Stimulated activated CD4-positive, alpha-beta T cell treated with anti-CD3 and anti-CD28 coated beads, Interleukin-12 subunit alpha, Interleukin-12 subunit beta, amount 100 ng/mL, for 24 hours (primary cell): ENCODE measurements around the gene TLE1.

Experiments
- DNase-seq, 2 experiments: peaks; one replicate each; pipeline ENCODE4 v3.0.0-alpha.2; 2020; ENCODE audit warnings: low read depth in 2 of 2

TLE1 gene

GRCh38 chr9:81578606-81579005 is 110.7 kb downstream of the TLE1 start:
- DNase-seq: no peak

- DNase-seq: no peak
Observed at GRCh38 chr9:81575956-81576355, 113.4 kb downstream of the TLE1 start.

GRCh38 chr9:81574405-81574804 is 114.9 kb downstream of the TLE1 start:
- no peak for DNase-seq

GRCh38 chr9:81573415-81574321 is 115.7 kb downstream of the TLE1 start:
- DNase-seq: no peak

- no peak for DNase-seq
Observed at GRCh38 chr9:81570083-81570482, 119.3 kb downstream of the TLE1 start.

GRCh38 chr9:81566074-81566698 is 123.2 kb downstream of the TLE1 start:
- DNase-seq: no peak

GRCh38 chr9:81565609-81566008 is 123.7 kb downstream of the TLE1 start:
- no peak for DNase-seq

GRCh38 chr9:81565144-81565543 is 124.2 kb downstream of the TLE1 start:
- no peak for DNase-seq

- DNase-seq: no peak
Observed at GRCh38 chr9:81564632-81565031, 124.7 kb downstream of the TLE1 start.

- DNase-seq: no peak
Observed at GRCh38 chr9:81563739-81564138, 125.6 kb downstream of the TLE1 start.

GRCh38 chr9:81563020-81563407 is 126.3 kb downstream of the TLE1 start:
- DNase-seq: no peak

- no peak for DNase-seq
Observed at GRCh38 chr9:81562231-81563019, 126.9 kb downstream of the TLE1 start.

GRCh38 chr9:81560851-81561732 is 128.3 kb downstream of the TLE1 start:
- no peak for DNase-seq

- DNase-seq: no peak
Observed at GRCh38 chr9:81559709-81560108, 129.6 kb downstream of the TLE1 start.

- DNase-seq: no peak
Observed at GRCh38 chr9:81559197-81559596, 130.2 kb downstream of the TLE1 start.

- DNase-seq: no peak
Observed at GRCh38 chr9:81558091-81558830, 131.1 kb downstream of the TLE1 start.

GRCh38 chr9:81557452-81558090 is 131.8 kb downstream of the TLE1 start:
- no peak for DNase-seq

GRCh38 chr9:81556923-81557322 is 132.4 kb downstream of the TLE1 start:
- no peak for DNase-seq

GRCh38 chr9:81552581-81552991 is 136.8 kb downstream of the TLE1 start:
- no peak for DNase-seq

GRCh38 chr9:81550207-81550583 is 139.2 kb downstream of the TLE1 start:
- no peak for DNase-seq
